NCI-H1436 treated with DMSO at 0.1 percent for 48 hours (cell line): Measurements from ENCODE around the gene AGMAT.
"Not testable (repeated sequence)": the region's sequence is repeated elsewhere in the genome, so short reads cannot be mapped to it uniquely, and the experiment has no call there.

Experiments used
- DNase-seq: peaks from one replicate; lab custom pipeline; 2025; lab: John Stamatoyannopoulos, UW

AGMAT gene

GRCh38 chr1:15610167-15610566 is 25.3 kb upstream of the AGMAT start:
- no peak for DNase-seq

DNA sequence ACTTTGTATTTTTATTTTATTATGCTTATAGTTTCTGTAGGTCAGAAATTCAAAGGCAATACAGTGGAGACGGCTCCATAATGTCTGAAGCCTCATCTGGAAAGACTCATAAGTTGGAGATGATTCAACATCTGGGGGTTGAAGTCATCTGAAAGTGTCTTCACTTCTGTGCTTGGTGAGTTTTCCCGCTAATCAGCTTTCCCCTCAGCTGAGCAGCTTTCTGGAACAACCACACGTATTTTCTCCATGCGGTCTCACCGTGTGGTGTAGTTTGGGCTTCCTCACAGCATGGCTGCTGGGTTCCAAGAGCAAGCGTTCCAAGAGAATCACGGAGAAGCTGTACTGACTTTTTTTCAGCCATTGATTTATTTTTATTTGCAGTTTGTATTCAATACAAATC is 24.8 kb upstream of the AGMAT start:
- no peak for DNase-seq

GRCh38 chr1:15605398-15606383 is 20.8 kb upstream of the AGMAT start:
- no peak for DNase-seq

GRCh38 chr1:15604400-15604799 is 19.5 kb upstream of the AGMAT start:
- DNase-seq, result not testable (repeated sequence)

DNA sequence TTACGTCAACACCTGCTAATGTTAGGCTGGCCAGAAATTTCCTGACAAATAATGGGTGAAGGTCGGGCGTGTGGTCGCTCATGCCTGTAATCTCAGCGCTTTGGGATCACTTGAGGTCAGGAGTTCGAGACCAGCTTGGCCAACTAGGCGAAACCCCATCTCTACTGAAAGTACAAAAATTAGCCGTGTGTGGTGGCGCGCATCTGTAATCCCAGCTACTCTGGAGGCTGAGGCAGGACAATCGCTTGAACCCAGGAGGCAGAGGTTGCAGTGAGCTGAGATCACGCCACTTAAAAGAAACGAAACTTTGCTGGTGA is 19.1 kb upstream of the AGMAT start:
- DNase-seq, result not testable (repeated sequence)

- peak; percentile 80 for DNase-seq
These were observed 18.5 kb upstream of the AGMAT start for GRCh38 chr1:15603050-15603965.

GRCh38 chr1:15598436-15598835 is 13.6 kb upstream of the AGMAT start:
- DNase-seq, result no peak

- no peak for DNase-seq
These were observed 11.2 kb upstream of the AGMAT start for GRCh38 chr1:15595809-15596617.

GRCh38 chr1:15592285-15592684 is 7.4 kb upstream of the AGMAT start:
- DNase-seq, result no peak

DNA sequence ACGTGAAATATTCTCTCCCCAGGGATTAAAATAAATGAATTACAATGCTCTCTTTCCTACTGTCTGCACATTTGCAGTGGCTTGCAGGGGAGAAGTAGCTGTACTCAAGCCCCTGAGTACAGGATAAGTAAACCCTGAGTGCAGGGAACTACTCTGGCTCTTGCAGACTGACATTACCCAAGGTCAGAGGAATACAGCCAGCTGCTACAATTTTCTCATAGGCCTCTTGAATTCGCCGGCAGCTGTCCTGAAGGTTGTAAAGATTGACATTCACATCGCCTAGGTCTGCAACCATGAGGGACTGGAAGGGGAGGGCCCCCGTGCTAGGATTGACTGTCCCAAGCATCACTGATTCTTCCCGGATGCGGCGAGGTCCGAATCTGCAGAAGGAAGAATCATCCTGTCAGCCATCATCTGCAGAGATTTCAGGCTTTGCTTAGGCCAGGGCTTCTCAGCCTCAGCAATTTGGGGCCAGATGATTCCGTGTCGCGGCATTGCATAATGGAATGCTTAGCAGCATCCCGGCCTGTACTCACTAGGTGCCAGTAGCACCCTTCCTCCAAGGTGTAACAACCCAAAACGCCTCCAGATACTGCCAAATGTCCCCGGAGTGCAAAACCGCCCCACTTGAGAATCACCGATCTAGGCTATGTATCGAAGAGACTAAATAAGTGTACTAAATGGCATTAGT is 1.7 kb downstream of the AGMAT start:
- no peak for DNase-seq

DNA sequence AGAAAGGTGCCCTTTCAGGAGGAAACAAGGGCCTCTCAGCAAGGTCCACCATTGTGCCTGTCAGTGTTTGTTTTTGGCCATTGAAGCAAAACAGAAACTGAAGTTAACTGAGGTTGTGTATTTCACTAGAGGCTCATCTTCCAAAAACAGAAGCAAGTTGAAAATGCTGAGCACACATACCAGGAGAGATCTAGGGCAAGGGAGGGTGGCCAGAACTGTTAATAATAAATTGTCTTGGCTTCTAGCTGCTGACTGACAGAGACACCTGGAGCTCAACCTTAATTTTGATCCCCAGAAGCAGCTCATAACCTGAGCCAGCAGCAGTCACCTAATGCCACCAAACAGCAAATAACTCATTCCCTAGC is 5.2 kb downstream of the AGMAT start:
- DNase-seq, result no peak

DNA sequence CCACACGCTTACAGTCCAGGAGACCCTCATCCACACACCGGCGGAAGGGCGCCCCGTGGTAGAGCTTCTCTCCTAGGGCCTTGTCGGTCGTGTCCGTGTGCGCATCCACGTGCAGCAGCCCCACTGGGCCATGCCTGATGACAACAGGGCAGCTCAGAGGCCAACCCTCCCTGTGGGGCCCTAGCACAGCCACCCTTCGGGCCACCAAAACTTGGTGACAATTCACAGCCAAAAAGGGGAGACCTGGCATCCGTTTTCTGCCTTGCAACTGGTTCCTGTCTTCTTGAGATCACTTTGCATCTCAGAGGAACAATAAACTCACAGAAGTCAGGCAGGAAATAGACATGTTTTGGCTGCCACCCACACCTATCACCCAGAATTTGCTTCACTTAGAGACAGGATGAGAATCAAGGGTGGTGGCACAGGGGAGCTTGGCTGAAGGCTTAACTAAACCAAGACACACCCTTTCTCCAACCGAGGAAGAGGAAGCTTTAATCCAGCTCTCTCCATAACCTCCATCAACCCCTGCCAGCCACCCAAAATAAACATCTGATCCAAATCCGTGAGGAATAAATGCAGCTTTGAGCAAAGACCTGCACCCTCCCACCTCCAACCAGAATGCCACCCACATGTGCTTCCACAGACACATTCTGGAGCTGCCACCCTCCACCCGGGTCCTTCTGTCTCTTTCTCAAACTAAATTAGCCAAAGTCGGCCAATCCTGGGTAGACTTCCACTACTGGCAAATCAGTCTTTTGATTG is 5.7 kb downstream of the AGMAT start:
- DNase-seq, result no peak

DNA sequence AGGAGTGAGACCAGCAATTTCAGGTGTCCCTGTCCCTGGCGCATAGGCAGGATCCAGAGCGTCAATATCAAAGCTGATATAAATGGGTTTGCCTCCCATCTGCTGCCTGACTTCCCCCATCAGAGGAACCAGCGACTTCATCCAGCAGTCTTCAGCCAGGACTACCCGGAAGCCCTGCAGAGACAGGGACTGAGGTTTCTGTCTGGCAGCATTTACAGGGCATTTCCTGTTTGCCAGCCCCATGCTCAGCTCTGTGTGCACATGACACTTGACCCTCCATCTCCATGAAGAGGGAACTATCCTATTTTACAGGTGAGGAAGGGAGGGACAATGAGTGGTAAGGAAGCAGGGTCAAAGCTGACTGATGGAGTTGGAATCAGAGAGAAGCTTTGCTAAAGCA is 7.2 kb downstream of the AGMAT start:
- no peak for DNase-seq

- no peak for DNase-seq
These were observed 9.2 kb downstream of the AGMAT start for GRCh38 chr1:15575549-15576150.

DNA sequence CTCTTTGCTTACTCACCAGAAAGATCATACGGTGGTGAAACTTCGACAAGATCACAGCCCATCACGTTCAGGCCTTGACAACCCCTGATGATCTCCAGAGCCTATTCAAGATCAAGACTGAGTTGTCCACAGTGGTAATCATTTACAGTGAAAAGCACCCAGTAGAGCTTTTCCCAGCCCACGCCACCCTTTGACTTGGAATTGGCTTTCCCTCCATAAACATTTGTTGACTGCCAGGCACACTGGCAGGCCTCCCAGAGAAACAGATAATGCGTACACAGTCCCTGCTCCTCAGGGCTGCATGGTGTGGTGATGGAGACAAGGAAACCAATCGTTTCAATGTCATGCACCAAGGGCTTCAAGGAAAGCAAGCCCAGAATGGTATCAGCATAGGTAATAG is 10.1 kb downstream of the AGMAT start:
- DNase-seq, result no peak

GRCh38 chr1:15573477-15573876 is 11.4 kb downstream of the AGMAT start:
- DNase-seq, result no peak

- DNase-seq, result no peak
These were observed 13.6 kb downstream of the AGMAT start for GRCh38 chr1:15571266-15571665.

DNA sequence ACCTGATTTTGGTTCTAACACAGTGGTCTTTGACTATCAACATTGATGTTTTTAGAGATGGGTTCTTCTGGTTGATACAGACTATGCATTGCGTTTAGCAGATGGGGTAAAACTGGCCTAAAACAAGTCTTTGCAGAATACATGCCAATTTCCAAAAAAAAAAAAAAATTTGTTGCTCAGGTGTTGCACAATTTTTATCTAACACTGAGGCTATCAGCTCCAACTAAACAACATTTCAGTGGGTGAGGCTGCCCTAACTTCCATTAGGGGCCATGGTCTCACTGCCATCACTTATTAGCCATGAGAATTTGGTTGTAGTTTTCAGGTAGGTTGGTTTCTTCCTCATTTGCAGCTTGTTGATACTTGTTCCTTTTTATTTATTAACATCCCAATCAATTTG is 14.0 kb downstream of the AGMAT start:
- DNase-seq, result no peak

DNA sequence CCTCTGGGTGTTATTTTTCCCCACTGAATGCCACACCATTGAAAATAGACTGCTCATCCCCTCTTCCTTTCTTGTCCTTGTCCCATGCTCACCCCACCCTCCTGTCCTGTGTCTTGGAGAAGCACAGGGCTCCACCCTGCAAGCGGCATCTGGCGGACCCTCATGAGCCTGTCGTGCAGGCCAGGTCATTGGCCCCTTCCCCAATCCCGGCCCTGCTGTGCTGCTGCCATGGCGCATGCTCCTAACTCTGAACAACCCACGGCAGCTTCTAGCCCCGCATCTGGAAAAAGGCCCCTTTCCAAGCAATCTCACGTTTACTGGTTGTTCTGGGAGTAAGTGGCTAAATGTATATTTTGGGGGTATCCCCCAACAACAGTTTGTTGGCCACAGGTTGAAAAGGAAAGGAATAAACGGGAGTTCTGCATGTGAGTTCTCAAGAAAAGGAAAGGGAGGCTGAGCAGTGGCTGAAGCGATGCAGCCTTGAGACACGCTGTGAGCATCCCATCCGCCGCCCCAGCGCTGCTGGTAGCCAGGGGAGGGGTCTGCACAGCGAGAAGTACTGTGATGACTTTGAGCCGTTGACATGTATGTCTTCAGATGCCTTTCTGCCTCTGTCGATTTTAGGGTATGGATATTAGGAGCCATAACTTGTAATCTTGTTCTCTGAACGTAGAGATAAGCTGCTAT is 16.3 kb downstream of the AGMAT start:
- DNase-seq, result no peak
